Esophagus squamous epithelium (tissue), 4 donors: ENCODE measurements around the gene TMEM120B.

Experiments
- CTCF ChIP-seq, 6 experiments: fragments of 450-650 bp in 4 of 6; fragments of 200-600 bp in 2 of 6; sonication (generic) in 2 of 6; IDR thresholded peaks; one replicate each; pipeline ENCODE4 v1.5.1; 2016 to 2019; ENCODE audit warnings: antibody characterized with exemption in 6 of 6, mild to moderate bottlenecking in 4 of 6, moderate library complexity in 4 of 6
- POLR2A ChIP-seq, 4 donors: fragments of 450-650 bp; IDR thresholded peaks; one replicate each; pipeline ENCODE4 v1.6.1; 2017; ENCODE audit warnings: antibody characterized with exemption in 4 of 4, mild to moderate bottlenecking in 4 of 4, moderate library complexity in 3 of 4

GRCh38 chr12:121676190-121676589 is 36.4 kb upstream of the TMEM120B start:
- TF ChIP-seq CTCF (IDR thresholded peaks at IDR 0.05) (no peak), POLR2A (IDR thresholded peaks at IDR 0.05) (no peak)
